ENCODE results near the gene USH2A.

DNA sequence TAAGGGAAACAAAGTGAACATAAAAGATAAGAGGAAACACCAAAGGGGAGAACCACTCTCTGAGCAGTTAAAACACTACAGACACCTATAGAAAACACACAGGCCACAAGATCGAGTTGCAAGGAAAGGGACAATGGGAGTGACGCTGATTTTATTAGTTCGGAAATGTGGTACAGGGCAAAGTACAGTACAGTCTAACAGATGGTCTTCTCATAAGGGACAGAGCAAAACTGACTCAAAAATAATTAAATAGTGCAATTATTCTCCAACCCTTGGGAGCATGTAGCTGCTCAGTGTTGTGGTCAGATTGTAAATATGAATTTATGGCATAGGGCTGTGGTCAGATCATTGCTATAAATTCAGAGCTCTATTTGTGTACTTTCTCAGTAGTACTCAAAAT is 352.0 kb downstream of the USH2A start:
- TF ChIP-seq CTCF (conservative IDR thresholded peaks at IDR 0.05; ENCODE audit: low read depth, low read length) (no peak), EZH2 (IDR thresholded peaks at IDR 0.05; ENCODE audit: borderline replicate concordance, low read depth, low read length, poor library complexity, severe bottlenecking) (no peak)

Measured in A673 (cell line).